ENCODE results near the gene TNIK. TPM values are rescaled to one million over a fixed set of nuclear protein-coding genes. Genes with fewer than 3 reads are reported as not detected.
"Not testable (repeated sequence)": the region's sequence is repeated elsewhere in the genome, so short reads cannot be mapped to it uniquely, and the experiment has no call there.

Gene TNIK
- total RNA-seq, 4 donors from 2014 or later: 30.3 to 39.0 (median 36.8) TPM

- no peak for DNase-seq (ENCODE audit: extremely low spot score)
- no peaks in the 10 kb centered on the region for H3K4me1 ChIP-seq
- intact Hi-C loops (cut with DNase I): no loop called here
- no peak overlapping the region for H3K4me3 ChIP-seq
- H3K9me3 ChIP-seq: no peaks in the 10 kb centered on the region
- 80% methylated on average over 4 of the region's 4 CpGs for WGBS
- no peak overlapping the region for H3K27ac ChIP-seq (replicated peaks in 1 of 4)
- no peaks in the 10 kb centered on the region for H3K27me3 ChIP-seq
- H3K36me3 ChIP-seq: no peaks in the 10 kb centered on the region
- TF ChIP-seq POLR2A (IDR thresholded peaks at IDR 0.05; ENCODE audit: low read depth) (no peak), POLR2AphosphoS5 (IDR thresholded peaks at IDR 0.05) (no peak)
Measured at GRCh38 chr3:171245796-171246765, 214.1 kb downstream of the TNIK start.

GRCh38 chr3:171242951-171243350 is 217.3 kb downstream of the TNIK start:
- no peak for TF ChIP-seq EP300 (IDR thresholded peaks at IDR 0.05)
- no peak for TF ChIP-seq POLR2AphosphoS5 (IDR thresholded peaks at IDR 0.05)
- TF ChIP-seq CTCF (IDR thresholded peaks at IDR 0.05): no peak
- 63% methylated on average over 2 of the region's 2 CpGs for WGBS
- intact Hi-C loops (cut with DNase I): no loop called here
- no peaks in the 10 kb centered on the region for H3K4me1 ChIP-seq
- H3K27ac ChIP-seq (replicated peaks in 1 of 4): no peak overlapping the region
- H3K27me3 ChIP-seq: no peaks in the 10 kb centered on the region
- H3K4me3 ChIP-seq: no peak overlapping the region
- no peaks in the 10 kb centered on the region for H3K9me3 ChIP-seq
- no peak for DNase-seq (ENCODE audit: extremely low spot score)
- no peaks in the 10 kb centered on the region for H3K36me3 ChIP-seq

GRCh38 chr3:171242170-171242569 is 218.0 kb downstream of the TNIK start:
- intact Hi-C loops (cut with DNase I): no loop called here
- H3K27me3 ChIP-seq: no peaks in the 10 kb centered on the region
- WGBS: 92% methylated on average over 2 of the region's 2 CpGs
- H3K9me3 ChIP-seq: no peaks in the 10 kb centered on the region
- no peak for DNase-seq (ENCODE audit: extremely low spot score)
- H3K4me3 ChIP-seq: no peak overlapping the region
- no peaks in the 10 kb centered on the region for H3K36me3 ChIP-seq
- no peaks in the 10 kb centered on the region for H3K4me1 ChIP-seq
- no peak for TF ChIP-seq CTCF (IDR thresholded peaks at IDR 0.05)
- TF ChIP-seq POLR2A (IDR thresholded peaks at IDR 0.05; ENCODE audit: low read depth): no peak
- no peak for TF ChIP-seq POLR2AphosphoS5 (IDR thresholded peaks at IDR 0.05)
- no peak for TF ChIP-seq EP300 (IDR thresholded peaks at IDR 0.05)
- no peak overlapping the region for H3K27ac ChIP-seq (replicated peaks in 1 of 4)

GRCh38 chr3:171241655-171242054 is 218.6 kb downstream of the TNIK start:
- H3K9me3 ChIP-seq; H3K27ac ChIP-seq (replicated peaks in 1 of 4); intact Hi-C loops (cut with DNase I); H3K4me3 ChIP-seq; H3K4me1 ChIP-seq; DNase-seq (ENCODE audit: extremely low spot score); H3K36me3 ChIP-seq; H3K27me3 ChIP-seq: not testable (repeated sequence)
- WGBS: 94% methylated on average over 2 of the region's 2 CpGs

GRCh38 chr3:171240504-171240835 is 219.7 kb downstream of the TNIK start:
- DNase-seq (ENCODE audit: extremely low spot score): no peak
- WGBS: 97% methylated on average over 3 of the region's 3 CpGs
- TF ChIP-seq POLR2AphosphoS5 (IDR thresholded peaks at IDR 0.05) (no peak), POLR2A (IDR thresholded peaks at IDR 0.05; ENCODE audit: low read depth) (no peak), CTCF (IDR thresholded peaks at IDR 0.05) (no peak), EP300 (IDR thresholded peaks at IDR 0.05) (no peak)
- Histone ChIP-seq H3K27ac (replicated peaks in 1 of 4) (no peak overlapping the region), H3K27me3 (no peaks in the 10 kb centered on the region), H3K9me3 (no peaks in the 10 kb centered on the region), H3K36me3 (no peaks in the 10 kb centered on the region), H3K4me3 (no peak overlapping the region), H3K4me1 (peaks cover 0 to 8% (median 2%) of the 10 kb centered on the region in 4 donors)
- intact Hi-C loops (cut with DNase I): no loop called here

Data from esophagus muscularis mucosa (tissue), 4 donors.